Kidney capillary endothelial cell (primary cell): Measurements from ENCODE around the gene ACAA1.
"Not testable (repeated sequence)": the region's sequence is repeated elsewhere in the genome, so short reads cannot be mapped to it uniquely, and the experiment has no call there.

ENCODE experiments used
- DNase-seq: peaks from one replicate; pipeline ENCODE4 v3.0.0-alpha.2; 2018; ENCODE audit warnings: low spot score

Gene ACAA1, protein sequence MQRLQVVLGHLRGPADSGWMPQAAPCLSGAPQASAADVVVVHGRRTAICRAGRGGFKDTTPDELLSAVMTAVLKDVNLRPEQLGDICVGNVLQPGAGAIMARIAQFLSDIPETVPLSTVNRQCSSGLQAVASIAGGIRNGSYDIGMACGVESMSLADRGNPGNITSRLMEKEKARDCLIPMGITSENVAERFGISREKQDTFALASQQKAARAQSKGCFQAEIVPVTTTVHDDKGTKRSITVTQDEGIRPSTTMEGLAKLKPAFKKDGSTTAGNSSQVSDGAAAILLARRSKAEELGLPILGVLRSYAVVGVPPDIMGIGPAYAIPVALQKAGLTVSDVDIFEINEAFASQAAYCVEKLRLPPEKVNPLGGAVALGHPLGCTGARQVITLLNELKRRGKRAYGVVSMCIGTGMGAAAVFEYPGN

DNA sequence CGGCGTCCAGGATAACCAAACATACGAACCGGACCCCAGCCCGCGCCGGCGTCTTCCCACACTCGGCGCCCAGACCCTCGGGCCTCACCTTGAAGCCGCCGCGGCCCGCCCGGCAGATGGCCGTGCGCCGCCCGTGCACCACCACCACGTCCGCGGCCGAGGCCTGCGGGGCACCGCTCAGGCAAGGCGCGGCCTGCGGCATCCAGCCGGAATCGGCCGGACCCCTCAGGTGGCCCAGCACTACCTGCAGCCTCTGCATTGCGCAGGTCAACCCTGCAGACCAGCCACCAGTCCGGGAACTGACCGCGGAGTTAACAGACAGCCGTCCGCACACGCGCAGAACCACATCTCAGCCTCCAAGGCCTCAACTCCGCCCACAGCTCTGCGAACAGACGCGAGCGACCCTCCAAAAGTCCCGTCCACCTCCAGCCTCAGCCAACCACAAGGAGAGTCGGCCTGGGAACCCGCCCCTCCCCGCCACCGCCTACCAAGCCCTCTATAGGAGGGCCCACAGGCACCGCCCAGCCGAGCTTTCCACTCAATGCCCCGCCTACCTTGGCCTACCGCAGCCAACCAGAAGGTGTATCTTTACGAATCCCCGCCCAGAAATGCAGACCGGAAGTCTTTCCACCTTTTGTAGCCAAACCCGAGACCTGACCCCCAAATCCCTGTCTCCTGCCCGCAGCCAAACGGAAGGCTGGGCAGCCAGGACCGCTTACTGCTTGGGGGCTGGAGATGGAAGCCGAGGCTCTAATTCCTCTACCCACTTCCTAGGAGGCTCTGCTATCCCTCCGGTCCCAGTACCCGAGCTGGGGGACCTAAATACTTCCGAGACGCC, at the start of gene ACAA1:
ACAA1 (minus strand) TSS at position 351 of the 838 bp plus-strand sequence; CDS start at position 259, 92 bp downstream.
- peak; percentile 99 for DNase-seq

- DNase-seq, result no peak
Observed at GRCh38 chr3:38177181-38177580, 40.3 kb upstream of the ACAA1 start.

DNA sequence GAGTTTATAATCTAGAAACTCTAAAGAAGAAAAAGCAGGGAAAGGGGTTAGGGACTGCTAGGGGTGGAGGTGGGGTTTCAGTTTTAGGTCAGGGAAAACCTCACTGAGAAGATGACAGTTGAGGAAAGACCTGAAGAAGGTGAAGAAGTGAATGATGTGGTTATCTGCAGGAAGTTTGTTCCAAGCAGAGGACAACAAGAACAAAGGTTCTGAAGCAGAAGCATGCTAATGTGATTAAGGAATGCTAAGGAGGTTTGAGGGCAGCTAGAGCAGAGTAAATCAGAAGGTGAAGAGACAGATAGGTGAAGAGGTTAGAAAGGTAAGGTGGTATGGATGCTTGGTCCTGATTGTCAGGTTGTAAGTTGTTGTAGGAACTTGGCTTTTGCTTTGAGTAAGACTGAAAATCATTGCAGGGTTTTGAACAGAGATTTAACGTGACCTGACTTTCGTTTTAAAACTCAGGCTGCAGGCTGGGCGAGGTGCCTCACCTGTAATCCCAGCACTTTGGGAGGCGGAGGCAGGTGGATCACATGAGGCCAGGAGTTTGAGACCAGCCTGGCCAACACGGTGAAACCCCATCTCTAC, 37.0 kb upstream of the ACAA1 start:
- no peak for DNase-seq

GRCh38 chr3:38171622-38172021, 34.7 kb upstream of the ACAA1 start:
- DNase-seq, result no peak

DNA sequence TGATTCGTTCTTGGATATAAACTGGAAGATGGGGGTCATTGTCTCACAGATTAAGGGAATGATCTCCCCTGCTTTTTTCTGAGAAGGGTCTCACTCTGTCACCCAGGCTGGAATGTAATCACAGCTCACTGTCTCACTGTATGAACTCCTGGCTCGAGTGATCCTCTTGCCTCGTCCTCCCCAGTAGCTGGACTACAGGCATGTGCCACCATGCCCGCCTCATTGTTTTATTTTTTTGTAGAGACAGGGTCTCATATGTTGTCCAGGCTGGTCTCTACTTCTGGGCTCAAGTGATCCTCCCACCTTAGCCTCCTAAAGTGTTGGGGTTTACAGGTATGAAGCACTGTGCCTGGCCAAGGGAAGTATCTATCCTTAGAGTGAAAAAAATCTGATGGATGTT, 33.8 kb upstream of the ACAA1 start:
- DNase-seq, result no peak

GRCh38 chr3:38169027-38169317, 32.0 kb upstream of the ACAA1 start:
- no peak for DNase-seq

- DNase-seq, result no peak
Observed at GRCh38 chr3:38168151-38169026, 31.5 kb upstream of the ACAA1 start.

DNA sequence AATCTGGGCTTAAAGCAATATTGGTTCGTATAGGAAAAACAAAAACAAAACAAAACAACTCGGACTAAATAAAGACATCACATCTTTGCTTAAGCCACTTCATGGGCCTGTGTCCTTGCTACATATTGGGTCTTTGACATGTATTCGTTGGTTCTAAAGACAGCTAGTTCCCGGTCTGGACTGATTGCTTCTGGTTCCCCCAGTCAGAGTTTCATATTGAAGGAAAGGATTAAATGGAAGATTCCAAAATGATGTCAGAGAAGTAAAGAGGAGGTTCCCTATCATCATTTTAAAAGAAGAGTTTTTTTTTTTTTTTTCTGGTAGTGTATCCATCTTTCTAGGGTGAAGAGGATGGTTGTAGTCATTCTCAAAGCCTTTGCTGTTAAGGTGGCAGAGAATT, 30.7 kb upstream of the ACAA1 start:
- no peak for DNase-seq

DNA sequence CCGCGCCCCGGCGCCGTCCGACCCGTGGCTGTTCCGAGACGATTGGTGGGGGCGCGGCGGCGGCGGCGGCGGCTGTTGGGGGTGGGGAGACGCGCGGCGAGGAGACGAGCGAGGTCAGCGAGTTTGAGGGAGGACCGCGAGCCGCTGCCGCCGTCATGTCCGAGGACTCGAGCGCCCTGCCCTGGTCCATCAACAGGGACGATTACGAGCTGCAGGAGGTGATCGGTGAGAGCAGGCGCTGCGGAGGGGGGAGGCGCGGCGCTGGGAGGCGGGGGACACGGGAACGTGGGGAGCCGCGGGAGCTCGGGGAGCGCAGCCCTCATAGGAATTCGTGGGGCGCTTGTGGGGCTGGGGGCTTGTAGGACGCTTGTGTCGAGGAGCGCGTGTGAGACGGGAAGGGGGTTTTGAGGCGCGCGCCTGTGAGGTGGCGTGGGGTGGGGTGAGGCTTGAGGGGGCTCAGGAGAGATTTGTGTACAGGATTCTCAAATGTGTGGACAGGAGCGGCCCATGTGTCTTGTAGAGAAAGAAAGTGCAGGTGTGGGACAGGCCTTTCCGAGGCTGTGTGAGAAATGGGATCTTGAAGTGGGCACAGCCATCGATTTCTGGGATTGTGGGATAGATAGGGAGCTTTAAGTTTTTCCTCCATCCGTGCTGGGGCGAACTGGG, 28.9 kb upstream of the ACAA1 start:
- no peak for DNase-seq

DNA sequence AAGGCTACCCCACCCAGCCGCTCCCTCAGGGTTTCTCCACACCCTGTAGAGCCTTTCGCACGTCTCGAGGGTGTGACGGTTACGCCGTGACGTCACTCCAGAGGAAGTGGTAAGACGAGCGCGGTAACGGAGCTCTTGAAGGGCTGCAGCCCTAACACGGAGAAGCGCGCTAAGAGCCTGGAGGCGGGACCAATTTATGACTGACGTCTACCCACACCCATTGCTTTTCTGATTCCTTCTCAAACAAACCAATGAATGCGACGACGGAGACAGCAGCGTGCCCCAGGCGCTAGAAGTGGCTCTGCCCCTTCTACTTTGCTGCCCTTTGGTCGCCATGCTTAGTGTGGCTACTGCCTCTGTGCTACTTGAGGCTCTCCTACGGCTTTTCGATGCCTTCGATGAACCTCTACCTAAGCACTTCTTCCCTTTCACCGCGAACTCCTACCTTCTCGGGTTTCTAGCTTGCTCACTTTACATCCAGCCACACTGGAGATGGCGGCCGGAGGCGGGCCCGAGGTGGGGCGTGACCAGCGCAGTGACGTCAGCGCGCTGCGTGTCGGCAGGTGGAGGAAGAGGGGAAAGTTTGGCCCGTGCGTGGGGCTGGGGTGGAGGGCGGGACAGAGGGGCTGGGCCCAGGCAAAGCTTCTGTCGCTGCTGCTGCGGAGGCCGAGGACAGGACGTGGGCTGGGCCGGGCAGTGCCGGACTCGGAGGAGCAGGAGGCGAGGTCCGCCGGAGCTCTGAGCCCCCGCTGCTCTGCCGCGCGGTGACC, 28.2 kb upstream of the ACAA1 start, which contains the start of gene OXSR1:
OXSR1 (plus strand) TSS at position 586 of the 770 bp plus-strand sequence. CDS start 340 bp downstream, outside the sequence.
- peak; percentile 100 for DNase-seq

DNA sequence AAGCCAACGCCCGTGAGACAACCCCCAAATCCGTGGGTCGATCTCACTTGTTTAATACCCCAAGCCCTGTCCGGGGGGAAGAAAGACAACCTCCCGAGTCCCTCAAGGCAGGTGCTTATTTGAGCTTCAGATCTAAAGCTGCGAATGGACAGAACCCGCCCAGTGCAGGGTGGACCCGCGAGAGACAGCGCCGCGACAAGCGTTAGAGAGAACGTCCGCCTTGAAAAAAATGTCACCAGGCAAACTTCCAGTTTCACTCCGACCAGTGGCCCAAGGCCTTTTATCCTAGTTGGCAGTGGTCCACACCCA, 27.7 kb upstream of the ACAA1 start:
- no peak for DNase-seq

GRCh38 chr3:38163841-38164642, 27.1 kb upstream of the ACAA1 start:
- no peak for DNase-seq

GRCh38 chr3:38163117-38163840, 26.4 kb upstream of the ACAA1 start:
- DNase-seq, result no peak

DNA sequence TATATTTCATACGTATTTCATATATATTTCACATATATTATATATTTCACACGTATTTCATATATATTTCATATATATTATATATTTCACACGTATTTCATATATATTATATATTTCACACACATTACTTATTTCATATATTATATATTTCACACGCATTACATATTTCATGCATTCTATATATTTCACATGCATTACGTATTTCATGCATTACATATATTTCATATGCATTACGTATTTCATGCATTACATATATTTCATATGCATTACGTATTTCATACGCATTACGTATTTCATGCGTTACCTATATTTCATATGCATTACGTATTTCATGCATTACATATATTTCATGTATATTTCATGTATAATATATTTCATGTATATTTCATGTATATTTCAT, 23.8 kb upstream of the ACAA1 start:
- not testable (repeated sequence) for DNase-seq

- no peak for DNase-seq
Observed at GRCh38 chr3:38158472-38158871, 21.5 kb upstream of the ACAA1 start.

DNA sequence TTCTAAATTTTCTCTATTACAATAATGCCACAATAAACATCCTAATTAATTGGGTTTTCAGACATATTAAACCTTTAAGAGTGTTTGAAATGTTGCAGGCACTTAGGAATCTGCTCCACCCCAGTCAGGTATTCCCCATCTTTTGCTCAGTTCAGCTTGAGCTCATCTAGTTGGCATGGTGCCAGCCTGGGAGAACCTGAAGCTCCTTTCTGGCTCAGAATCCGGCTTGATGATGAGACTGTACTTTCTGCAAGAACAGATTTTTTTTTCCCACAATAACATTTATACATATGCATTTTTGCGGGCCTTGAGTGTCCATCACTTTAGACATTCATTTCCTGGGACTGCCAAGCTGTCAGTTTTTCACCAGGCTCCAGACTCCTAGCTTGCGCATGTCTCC, 20.7 kb upstream of the ACAA1 start:
- DNase-seq, result no peak

- no peak for DNase-seq
Observed at GRCh38 chr3:38157117-38157516, 20.2 kb upstream of the ACAA1 start.

DNA sequence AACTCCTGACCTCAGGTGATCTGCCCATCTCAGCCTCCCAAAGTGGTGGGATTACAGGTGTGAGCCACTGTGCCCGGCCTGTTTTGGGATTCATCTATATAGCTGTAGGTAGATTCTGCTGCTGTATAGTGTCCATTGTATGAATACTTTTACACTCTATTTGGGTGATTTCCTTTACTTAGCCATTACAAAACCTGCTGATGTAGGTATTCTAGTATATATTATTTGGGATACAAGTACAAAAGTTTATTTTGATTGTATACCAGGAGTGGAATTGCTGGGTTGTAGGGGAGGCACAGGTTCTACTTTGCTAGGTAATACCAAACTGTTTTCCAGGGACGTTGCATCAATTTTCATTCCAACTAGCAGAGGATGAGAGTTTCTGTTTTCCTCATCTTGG, 18.9 kb upstream of the ACAA1 start:
- DNase-seq, result no peak

- no peak for DNase-seq
Observed at GRCh38 chr3:38154625-38155255, 17.8 kb upstream of the ACAA1 start.
